ENCODE measurements around the gene MKRN1.
"Not testable (repeated sequence)": the region's sequence is repeated elsewhere in the genome, so short reads cannot be mapped to it uniquely, and the experiment has no call there.

Gene MKRN1

GRCh38 chr7:140463111-140463510, 16.2 kb downstream of the MKRN1 start:
- TF ChIP-seq GATA1 (IDR thresholded peaks at IDR 0.05; ENCODE audit: low read depth, low read length) (no peak), POLR2A (IDR thresholded peaks at IDR 0.05; ENCODE audit: low read length) (no peak)
- DNase-seq: no peak

- TF ChIP-seq GATA1 (IDR thresholded peaks at IDR 0.05; ENCODE audit: low read depth, low read length): no peak
- TF ChIP-seq POLR2A (IDR thresholded peaks at IDR 0.05; ENCODE audit: low read length): no peak
- DNase-seq: no peak
Measured at GRCh38 chr7:140458916-140459315, 20.4 kb downstream of the MKRN1 start.

GRCh38 chr7:140458201-140458600, 21.1 kb downstream of the MKRN1 start:
- no peak for DNase-seq

GRCh38 chr7:140456551-140457051, 22.7 kb downstream of the MKRN1 start:
- no peak for TF ChIP-seq GATA1 (IDR thresholded peaks at IDR 0.05; ENCODE audit: low read depth, low read length)
- TF ChIP-seq POLR2A (IDR thresholded peaks at IDR 0.05; ENCODE audit: low read length): no peak
- no peak for DNase-seq

More at GRCh38 chr7:140458201-140458600, 21.1 kb downstream of the MKRN1 start:
- TF ChIP-seq GATA1 (IDR thresholded peaks at IDR 0.05; ENCODE audit: low read depth, low read length) (no peak), POLR2A (IDR thresholded peaks at IDR 0.05; ENCODE audit: low read length) (no peak)

- TF ChIP-seq GATA1 (IDR thresholded peaks at IDR 0.05; ENCODE audit: low read depth, low read length) (no peak), POLR2A (IDR thresholded peaks at IDR 0.05; ENCODE audit: low read length) (no peak)
- DNase-seq: no peak
Measured at GRCh38 chr7:140455743-140456142, 23.6 kb downstream of the MKRN1 start.

GRCh38 chr7:140454657-140455015, 24.7 kb downstream of the MKRN1 start:
- DNase-seq: no peak
- TF ChIP-seq GATA1 (IDR thresholded peaks at IDR 0.05; ENCODE audit: low read depth, low read length) (no peak), POLR2A (IDR thresholded peaks at IDR 0.05; ENCODE audit: low read length) (no peak)

- not testable (repeated sequence) for DNase-seq
Measured at GRCh38 chr7:140453785-140454656, 25.3 kb downstream of the MKRN1 start.

- DNase-seq: no peak
- TF ChIP-seq GATA1 (IDR thresholded peaks at IDR 0.05; ENCODE audit: low read depth, low read length): no peak
- no peak for TF ChIP-seq POLR2A (IDR thresholded peaks at IDR 0.05; ENCODE audit: low read length)
Measured at GRCh38 chr7:140453273-140453672, 26.0 kb downstream of the MKRN1 start.

- TF ChIP-seq GATA1 (IDR thresholded peaks at IDR 0.05; ENCODE audit: low read depth, low read length): no peak
- no peak for TF ChIP-seq POLR2A (IDR thresholded peaks at IDR 0.05; ENCODE audit: low read length)
- no peak for DNase-seq
Measured at GRCh38 chr7:140451716-140452115, 27.6 kb downstream of the MKRN1 start.

- DNase-seq: no peak
- no peak for TF ChIP-seq GATA1 (IDR thresholded peaks at IDR 0.05; ENCODE audit: low read depth, low read length)
- TF ChIP-seq POLR2A (IDR thresholded peaks at IDR 0.05; ENCODE audit: low read length): no peak
Measured at GRCh38 chr7:140448781-140449480, 30.4 kb downstream of the MKRN1 start.

GRCh38 chr7:140447841-140448240, 31.5 kb downstream of the MKRN1 start:
- DNase-seq: no peak
- no peak for TF ChIP-seq GATA1 (IDR thresholded peaks at IDR 0.05; ENCODE audit: low read depth, low read length)
- TF ChIP-seq POLR2A (IDR thresholded peaks at IDR 0.05; ENCODE audit: low read length): no peak

- TF ChIP-seq GATA1 (IDR thresholded peaks at IDR 0.05; ENCODE audit: low read depth, low read length) (no peak), POLR2A (IDR thresholded peaks at IDR 0.05; ENCODE audit: low read length) (no peak)
- DNase-seq: no peak
Measured at GRCh38 chr7:140446467-140446866, 32.8 kb downstream of the MKRN1 start.

GRCh38 chr7:140441519-140441918, 37.8 kb downstream of the MKRN1 start:
- TF ChIP-seq POLR2A (IDR thresholded peaks at IDR 0.05; ENCODE audit: low read length) (no peak), GATA1 (IDR thresholded peaks at IDR 0.05; ENCODE audit: low read depth, low read length) (no peak)
- no peak for DNase-seq

- DNase-seq: no peak
- TF ChIP-seq POLR2A (IDR thresholded peaks at IDR 0.05; ENCODE audit: low read length): no peak
- no peak for TF ChIP-seq GATA1 (IDR thresholded peaks at IDR 0.05; ENCODE audit: low read depth, low read length)
Measured at GRCh38 chr7:140440593-140440992, 38.7 kb downstream of the MKRN1 start.

- DNase-seq: no peak
- no peak for TF ChIP-seq GATA1 (IDR thresholded peaks at IDR 0.05; ENCODE audit: low read depth, low read length)
- TF ChIP-seq POLR2A (IDR thresholded peaks at IDR 0.05; ENCODE audit: low read length): no peak
Measured at GRCh38 chr7:140439359-140439758, 39.9 kb downstream of the MKRN1 start.

Measured in erythroblast (primary cell).